A673 (cell line): ENCODE data around the gene ZNF398. TPM values are rescaled to one million over a fixed set of nuclear protein-coding genes. Genes with fewer than 3 reads are reported as not detected.

ENCODE experiments used
- BruUV-seq: library from RNA; stranded (reverse); fragments of 400-500 nt; replicated peaks from 2 replicates; lab custom pipeline; 2021; lab: Mats Ljungman, UMichigan
- CTCF ChIA-PET: fragments of 300-600 bp; sonication (Branson Sonifier 250); formaldehyde crosslinking; loops from one replicate; lab custom pipeline; 2022; ENCODE audit warnings: antibody characterized with exemption; lab: Charles Lee
- POLR2A ChIA-PET: fragments of 300-600 bp; sonication (Branson Sonifier 250); formaldehyde crosslinking; loops from one replicate; lab custom pipeline; 2022; ENCODE audit warnings: antibody characterized with exemption; ENCODE audit not compliant: low non-redundant PET; lab: Charles Lee
- DNase-seq: peaks from one replicate; pipeline ENCODE4 v3.0.0-alpha.2; 2015; ENCODE audit warnings: low spot score
- H3K27ac ChIP-seq: fragments of 200-600 bp; sonication (generic); 2 replicates; pipeline ENCODE4 v1.5.1; 2016; ENCODE audit warnings: mixed run types, low read depth, mild to moderate bottlenecking, mixed read lengths, antibody characterized with exemption, low read length; ENCODE audit not compliant: poor library complexity, severe bottlenecking
- H3K27me3 ChIP-seq: fragments of 200-600 bp; sonication (generic); replicated peaks from 2 replicates; pipeline ENCODE4 v1.6.1; 2017; ENCODE audit warnings: mixed run types, low read depth, mild to moderate bottlenecking, mixed read lengths, antibody characterized with exemption, low read length; ENCODE audit not compliant: insufficient read depth, poor library complexity
- H3K36me3 ChIP-seq: fragments of 200-600 bp; sonication (generic); 2 replicates; pipeline ENCODE4 v1.6.1; 2016; ENCODE audit warnings: mixed run types, mild to moderate bottlenecking, mixed read lengths, antibody characterized with exemption, low read length; ENCODE audit not compliant: insufficient read depth, poor library complexity, severe bottlenecking
- H3K4me1 ChIP-seq: fragments of 200-600 bp; sonication (generic); 2 replicates; pipeline ENCODE4 v1.6.1; 2017; ENCODE audit warnings: mixed run types, mild to moderate bottlenecking, mixed read lengths, antibody characterized with exemption, low read length; ENCODE audit not compliant: insufficient read depth, poor library complexity, severe bottlenecking
- H3K4me3 ChIP-seq: fragments of 200-600 bp; sonication (generic); 2 replicates; pipeline ENCODE4 v1.5.1; 2016; ENCODE audit warnings: low read depth, mixed run types, mild to moderate bottlenecking, mixed read lengths, low read length; ENCODE audit not compliant: poor library complexity, severe bottlenecking
- H3K9me3 ChIP-seq: fragments of 200-600 bp; sonication (generic); 2 replicates; pipeline ENCODE4 v1.6.1; 2016; ENCODE audit warnings: mixed run types, low read depth, mild to moderate bottlenecking, mixed read lengths, antibody characterized with exemption, low read length; ENCODE audit not compliant: poor library complexity, severe bottlenecking
- EZH2 ChIP-seq: fragments of 200-600 bp; sonication (generic); IDR thresholded peaks from 2 replicates; pipeline ENCODE4 v1.6.1; 2017; ENCODE audit warnings: borderline replicate concordance, low read depth, mild to moderate bottlenecking, mixed read lengths, antibody characterized with exemption, low read length; ENCODE audit not compliant: poor library complexity, severe bottlenecking
- intact Hi-C: fragments of 100-400 bp; cut with micrococcal nuclease; formaldehyde crosslinking; loops from one replicate; pipeline ENCODE4 v1.10.0; 2022; ENCODE audit not compliant: unreplicated experiment
- total RNA-seq: library from RNA; stranded (reverse); gene quantifications from 2 replicates; pipeline ENCODE4 v1.2.3, GENCODE V29; 2021
- TF ChIP-seq, protein P1 (sequence below): fragments of 300-800, 200-600 bp; sonication (generic); conservative IDR thresholded peaks from 2 replicates; pipeline ENCODE4 v1.5.1; 2017; ENCODE audit warnings: low read depth, mild to moderate bottlenecking, antibody characterized with exemption, low read length, moderate library complexity, mixed read lengths

Gene ZNF398
- total RNA-seq, 1 experiment from 2014 or later = 22.3 TPM

- no peak for DNase-seq
- TF ChIP-seq EZH2 = no peak
- TF ChIP-seq, protein P1, sequence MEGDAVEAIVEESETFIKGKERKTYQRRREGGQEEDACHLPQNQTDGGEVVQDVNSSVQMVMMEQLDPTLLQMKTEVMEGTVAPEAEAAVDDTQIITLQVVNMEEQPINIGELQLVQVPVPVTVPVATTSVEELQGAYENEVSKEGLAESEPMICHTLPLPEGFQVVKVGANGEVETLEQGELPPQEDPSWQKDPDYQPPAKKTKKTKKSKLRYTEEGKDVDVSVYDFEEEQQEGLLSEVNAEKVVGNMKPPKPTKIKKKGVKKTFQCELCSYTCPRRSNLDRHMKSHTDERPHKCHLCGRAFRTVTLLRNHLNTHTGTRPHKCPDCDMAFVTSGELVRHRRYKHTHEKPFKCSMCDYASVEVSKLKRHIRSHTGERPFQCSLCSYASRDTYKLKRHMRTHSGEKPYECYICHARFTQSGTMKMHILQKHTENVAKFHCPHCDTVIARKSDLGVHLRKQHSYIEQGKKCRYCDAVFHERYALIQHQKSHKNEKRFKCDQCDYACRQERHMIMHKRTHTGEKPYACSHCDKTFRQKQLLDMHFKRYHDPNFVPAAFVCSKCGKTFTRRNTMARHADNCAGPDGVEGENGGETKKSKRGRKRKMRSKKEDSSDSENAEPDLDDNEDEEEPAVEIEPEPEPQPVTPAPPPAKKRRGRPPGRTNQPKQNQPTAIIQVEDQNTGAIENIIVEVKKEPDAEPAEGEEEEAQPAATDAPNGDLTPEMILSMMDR = no peak
- Histone ChIP-seq H3K27me3 (no peaks in the 10 kb centered on the region), H3K9me3 (no peaks in the 10 kb centered on the region), H3K4me3 (no peak overlapping the region), H3K27ac (no peak overlapping the region), H3K36me3 (no peaks in the 10 kb centered on the region), H3K4me1 (no peaks in the 10 kb centered on the region)
- ChIA-PET CTCF (no interaction called here), POLR2A (no interaction called here)
- intact Hi-C loops = no loop called here
- BruUV-seq = no TSS peak
Observed at GRCh38 chr7:149188213-149188612, 41.0 kb downstream of the ZNF398 start.

DNA sequence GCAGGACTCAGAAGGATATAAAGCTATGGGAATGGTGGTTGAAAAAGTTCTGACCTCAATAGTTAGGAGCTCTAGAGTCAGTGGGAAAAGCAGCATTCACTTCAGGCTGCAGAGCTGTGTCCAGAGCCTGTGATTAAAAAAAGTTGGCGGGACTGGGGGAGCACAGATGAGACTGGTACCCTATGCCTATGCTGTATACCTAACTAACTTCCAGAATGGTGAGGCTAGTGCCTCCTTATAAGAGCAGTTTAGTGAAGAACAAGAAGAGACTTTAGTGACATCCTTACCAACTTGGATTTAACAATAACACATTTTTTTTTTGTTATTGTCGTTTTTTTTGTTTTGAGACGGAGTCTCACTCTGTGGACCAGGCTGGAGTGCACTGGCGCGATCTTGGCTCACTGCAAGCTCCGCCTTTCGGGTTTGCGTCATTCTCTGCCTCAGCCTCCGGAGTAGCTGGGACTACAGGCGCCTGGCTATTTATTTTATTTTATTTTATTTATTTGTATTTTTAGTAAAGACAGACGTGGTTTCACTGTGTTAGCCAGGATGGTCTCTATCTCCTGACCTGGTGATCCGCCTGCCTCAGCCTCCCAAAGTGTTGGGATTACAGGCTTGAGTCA, 41.5 kb downstream of the ZNF398 start:
- DNase-seq = no peak
- H3K36me3 ChIP-seq = no peaks in the 10 kb centered on the region
- intact Hi-C loops = no loop called here
- ChIA-PET CTCF (no interaction called here), POLR2A (interaction anchor here (0.7 kb wide), 1 partner anchor 435 kb away, joined by 14 read pairs; no protein-coding TSS in a partner anchor)
- H3K4me3 ChIP-seq = no peak overlapping the region
- TF ChIP-seq EZH2 = no peak
- TF ChIP-seq, protein P1 = no peak
- H3K9me3 ChIP-seq = no peaks in the 10 kb centered on the region
- H3K4me1 ChIP-seq = no peaks in the 10 kb centered on the region
- no peak overlapping the region for H3K27ac ChIP-seq
- H3K27me3 ChIP-seq = no peaks in the 10 kb centered on the region
- no TSS peak for BruUV-seq

DNA sequence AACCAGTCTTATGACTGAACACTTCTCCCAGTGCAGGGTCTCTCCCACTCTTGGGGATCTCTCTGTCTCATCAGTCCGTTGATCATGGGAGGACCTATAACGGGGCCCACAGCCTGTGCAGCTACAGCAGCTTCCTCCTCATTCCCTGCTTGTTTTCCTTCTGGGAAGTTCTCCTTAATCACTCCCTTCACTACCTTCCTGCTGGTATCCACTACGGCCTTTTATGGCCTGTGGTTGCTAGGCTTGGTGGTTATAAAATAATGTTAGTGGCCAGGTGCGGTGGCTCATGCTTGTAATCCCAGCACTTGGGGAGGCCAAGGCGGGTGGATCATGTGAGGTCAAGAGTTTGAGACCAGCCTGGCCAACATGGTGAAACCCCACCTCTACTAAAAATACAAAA, 44.6 kb downstream of the ZNF398 start:
- intact Hi-C loops = no loop called here
- BruUV-seq = no TSS peak
- no peaks in the 10 kb centered on the region for H3K27me3 ChIP-seq
- no peak overlapping the region for H3K27ac ChIP-seq
- no peaks in the 10 kb centered on the region for H3K36me3 ChIP-seq
- POLR2A ChIA-PET = no interaction called here
- CTCF ChIA-PET = no interaction called here
- H3K4me1 ChIP-seq = no peaks in the 10 kb centered on the region
- DNase-seq = no peak
- H3K4me3 ChIP-seq = no peak overlapping the region
- TF ChIP-seq EZH2 = no peak
- TF ChIP-seq, protein P1 = no peak
- no peaks in the 10 kb centered on the region for H3K9me3 ChIP-seq
